Raji (cell line): ENCODE data around the gene ORM1.

Experiments used
- POLR2A ChIP-seq: IDR thresholded peaks from 2 replicates; pipeline ENCODE4 v1.6.1; 2011; ENCODE audit warnings: low read depth, low read length, control low read depth; ENCODE audit not compliant: insufficient read depth

ORM1 gene

DNA sequence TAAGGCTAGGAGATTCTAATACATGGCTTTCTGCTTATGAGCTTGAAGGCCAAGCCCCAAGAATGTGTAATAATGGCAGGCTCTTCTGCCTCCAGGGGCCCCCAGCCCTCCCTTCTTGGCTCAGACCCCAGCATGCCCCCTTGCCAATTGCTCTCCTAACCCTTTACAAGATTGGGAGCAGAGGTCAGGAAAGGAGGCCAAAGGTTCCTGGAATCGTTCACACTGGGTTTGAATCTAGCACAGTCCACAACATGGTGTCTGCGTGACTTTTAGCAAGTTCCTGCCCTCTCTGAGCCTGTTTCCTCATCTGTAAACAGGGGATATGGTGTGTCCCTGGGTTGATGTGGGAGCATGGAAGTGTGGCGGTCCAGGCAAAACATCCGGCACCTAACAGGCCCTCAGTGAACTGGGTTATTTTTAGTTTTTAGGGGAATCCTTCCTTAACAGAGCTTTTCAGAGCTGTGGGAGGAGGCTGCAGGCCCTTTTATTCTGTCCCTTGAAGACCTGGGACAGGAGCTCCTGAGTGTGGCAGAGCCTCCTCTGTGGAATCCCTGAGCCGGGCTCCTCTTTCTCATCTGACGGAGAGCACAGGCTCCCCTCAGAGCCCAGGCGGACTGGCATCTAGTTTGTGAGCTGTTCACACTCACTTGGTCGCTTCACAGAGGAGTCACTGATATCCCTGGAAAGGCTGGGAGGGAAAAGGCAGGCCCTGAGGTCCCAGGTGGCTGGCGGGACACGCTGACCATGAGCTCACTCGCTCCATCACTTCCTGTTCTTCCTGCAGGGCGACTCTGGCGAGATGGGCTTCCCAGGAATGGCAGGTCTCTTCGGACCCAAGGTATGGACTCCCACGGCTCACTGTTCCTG, 23.4 kb upstream of the ORM1 start:
- TF ChIP-seq POLR2A = no peak

DNA sequence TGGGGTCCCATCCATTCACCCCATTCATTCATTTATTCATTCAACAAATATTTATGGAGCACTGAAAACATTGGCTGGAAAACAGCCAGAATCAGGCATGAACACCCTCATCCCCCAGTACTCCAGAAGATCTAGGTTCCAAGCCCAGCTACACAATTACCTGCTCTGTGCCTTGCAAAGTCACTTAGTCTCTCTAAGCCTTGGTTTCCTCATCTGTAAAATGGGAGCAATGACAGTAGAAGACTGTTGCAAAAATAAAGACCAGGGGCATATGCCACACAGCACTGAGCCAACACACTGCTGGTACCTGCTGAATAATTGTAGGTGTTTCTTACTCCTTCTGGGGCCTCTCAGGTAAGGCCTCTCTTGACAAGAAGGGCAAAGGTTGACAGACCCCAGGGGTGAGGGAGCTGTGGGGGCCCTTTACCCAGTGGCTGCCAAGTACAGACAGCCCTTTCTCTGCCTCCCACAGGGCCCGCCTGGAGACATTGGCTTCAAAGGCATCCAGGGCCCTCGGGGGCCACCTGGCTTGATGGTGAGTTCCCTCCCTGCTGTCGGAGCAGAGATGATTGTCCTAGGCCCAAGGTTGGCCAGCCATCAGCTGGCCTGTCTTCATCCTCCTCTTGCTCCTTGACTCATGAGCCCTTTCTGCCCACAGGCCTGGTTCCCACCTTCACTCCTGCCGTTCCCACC, 22.6 kb upstream of the ORM1 start:
- no peak for TF ChIP-seq POLR2A

DNA sequence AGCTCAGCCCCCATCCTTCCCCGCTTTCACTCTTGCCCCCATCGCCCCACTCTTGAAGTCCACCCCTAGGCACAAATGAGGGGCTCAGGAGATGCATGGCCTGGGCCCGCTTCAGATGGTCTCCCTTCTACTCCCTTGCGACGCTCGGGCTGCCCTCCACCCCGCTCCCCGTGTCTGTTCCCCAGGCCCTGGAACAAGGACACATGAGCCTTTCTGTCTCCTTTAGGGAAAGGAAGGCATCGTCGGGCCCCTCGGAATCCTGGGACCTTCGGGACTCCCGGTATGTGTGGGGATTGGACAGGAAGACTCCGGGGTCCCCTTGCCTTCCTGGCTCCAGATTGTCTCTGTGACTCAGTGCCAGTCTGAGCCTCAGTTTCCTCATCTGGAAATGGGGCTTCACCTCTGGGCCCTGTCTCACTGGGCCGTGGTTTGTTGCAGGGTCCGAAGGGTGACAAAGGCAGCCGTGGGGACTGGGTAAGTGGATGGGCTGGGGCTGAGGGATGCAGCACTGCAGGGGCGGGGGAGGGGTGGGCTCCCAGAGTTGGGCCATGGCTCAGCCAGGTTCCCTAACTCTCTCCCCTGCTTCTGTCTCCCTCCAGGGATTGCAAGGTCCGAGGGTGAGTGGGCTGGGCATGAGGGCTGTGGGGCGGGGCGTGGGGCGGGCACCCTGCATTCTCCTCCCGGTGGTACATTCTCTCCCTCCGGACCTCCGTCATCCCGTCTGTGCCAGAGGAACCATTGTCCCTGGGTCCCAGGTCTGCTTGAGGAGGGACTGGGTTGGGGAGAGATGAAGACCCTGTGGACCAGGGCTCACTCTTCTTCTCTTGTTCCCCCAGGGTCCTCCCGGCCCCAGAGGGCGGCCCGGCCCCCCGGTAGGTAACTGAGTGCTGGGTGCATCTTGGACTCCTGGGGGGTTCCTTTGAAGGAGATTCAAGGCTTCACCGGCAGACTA, 21.8 kb upstream of the ORM1 start:
- TF ChIP-seq POLR2A = no peak

GRCh38 chr9:114301798-114302565, 20.9 kb upstream of the ORM1 start:
- no peak for TF ChIP-seq POLR2A

- no peak for TF ChIP-seq POLR2A
Observed at GRCh38 chr9:114302727-114303126, 20.2 kb upstream of the ORM1 start.

- TF ChIP-seq POLR2A = no peak
Observed at GRCh38 chr9:114303571-114303970, 19.3 kb upstream of the ORM1 start.

GRCh38 chr9:114303977-114304376, 18.9 kb upstream of the ORM1 start:
- no peak for TF ChIP-seq POLR2A

- TF ChIP-seq POLR2A = no peak
Observed at GRCh38 chr9:114304416-114305188, 18.3 kb upstream of the ORM1 start.

DNA sequence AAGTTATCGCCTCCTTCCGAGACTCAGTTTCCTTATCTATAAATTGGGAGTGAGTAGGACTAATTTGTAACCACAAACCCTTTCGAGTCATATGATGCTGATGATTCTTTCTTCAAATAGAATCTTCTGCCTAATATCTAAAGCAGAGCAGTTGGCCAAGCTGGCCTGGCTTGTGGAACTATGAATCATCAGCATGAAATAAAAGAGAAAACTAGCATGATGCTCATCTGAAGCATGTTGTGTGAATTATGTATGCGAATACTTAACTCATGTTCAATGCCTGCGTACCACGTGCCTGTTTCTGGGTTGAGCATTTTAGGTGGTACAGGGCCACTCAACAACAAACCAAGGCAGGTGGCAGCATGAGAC, 15.0 kb upstream of the ORM1 start:
- no peak for TF ChIP-seq POLR2A

- no peak for TF ChIP-seq POLR2A
Observed at GRCh38 chr9:114308361-114308950, 14.4 kb upstream of the ORM1 start.

DNA sequence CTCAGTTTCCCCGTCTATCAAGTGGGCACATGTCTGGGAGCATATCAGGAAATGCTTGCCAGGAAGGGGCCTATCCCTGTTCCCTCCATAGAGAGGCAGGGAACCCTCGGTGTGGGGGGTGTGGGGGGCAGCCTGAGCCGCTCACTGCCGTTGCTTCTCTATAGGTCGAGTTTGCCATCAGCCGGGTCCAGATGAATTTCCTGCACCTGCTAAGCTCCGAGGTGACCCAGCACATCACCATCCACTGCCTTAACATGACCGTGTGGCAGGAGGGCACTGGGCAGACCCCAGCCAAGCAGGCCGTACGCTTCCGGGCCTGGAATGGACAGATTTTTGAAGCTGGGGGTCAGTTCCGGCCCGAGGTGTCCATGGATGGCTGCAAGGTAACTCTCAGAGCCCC, 13.8 kb upstream of the ORM1 start:
- no peak for TF ChIP-seq POLR2A

DNA sequence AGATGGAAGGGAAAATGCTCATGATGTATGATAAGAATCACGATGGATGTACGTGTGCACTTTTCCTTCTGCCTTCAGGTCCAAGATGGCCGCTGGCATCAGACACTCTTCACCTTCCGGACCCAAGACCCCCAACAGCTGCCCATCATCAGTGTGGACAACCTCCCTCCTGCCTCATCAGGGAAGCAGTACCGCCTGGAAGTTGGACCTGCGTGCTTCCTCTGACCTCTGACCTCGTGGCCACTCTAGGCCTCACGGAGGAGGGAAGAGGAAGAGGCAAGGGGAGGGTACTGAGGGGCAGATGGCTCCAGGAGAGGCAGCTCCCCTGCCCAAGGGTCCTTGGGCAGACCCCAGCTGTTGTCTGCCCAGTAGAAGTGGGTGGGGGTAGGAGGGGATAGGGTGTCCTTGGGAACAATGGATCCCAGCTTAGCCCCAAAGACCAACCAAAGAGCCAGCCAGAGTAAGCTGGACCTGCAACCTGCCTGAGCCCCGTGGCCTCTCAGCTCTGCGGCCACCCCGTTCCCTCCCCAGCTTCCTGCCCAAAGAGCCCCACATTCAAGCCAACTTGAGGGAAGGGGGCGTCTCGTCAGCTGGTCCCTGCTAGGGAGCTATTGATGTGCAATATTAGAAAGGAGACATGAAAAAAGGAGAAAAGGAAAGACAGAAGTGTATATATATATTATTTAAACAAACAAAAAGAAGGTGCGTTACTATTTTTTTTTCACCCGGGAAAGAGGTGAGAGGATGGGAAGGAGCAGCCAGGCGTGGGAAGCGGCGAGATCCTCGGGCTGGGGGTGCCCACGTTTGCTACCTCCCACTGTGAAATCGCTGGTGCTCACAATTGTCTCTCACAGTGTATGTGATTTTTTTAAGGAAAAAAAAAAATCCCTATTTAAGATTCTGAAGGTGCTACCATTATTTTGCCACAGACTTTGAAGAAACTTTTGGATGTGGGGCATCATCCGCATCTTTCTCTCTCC, 12.1 kb upstream of the ORM1 start:
- TF ChIP-seq POLR2A = no peak

GRCh38 chr9:114311571-114312512, 11.1 kb upstream of the ORM1 start:
- TF ChIP-seq POLR2A = no peak
